ENCODE measurements around the gene HSP90AB1.

The HSP90AB1 gene

DNA sequence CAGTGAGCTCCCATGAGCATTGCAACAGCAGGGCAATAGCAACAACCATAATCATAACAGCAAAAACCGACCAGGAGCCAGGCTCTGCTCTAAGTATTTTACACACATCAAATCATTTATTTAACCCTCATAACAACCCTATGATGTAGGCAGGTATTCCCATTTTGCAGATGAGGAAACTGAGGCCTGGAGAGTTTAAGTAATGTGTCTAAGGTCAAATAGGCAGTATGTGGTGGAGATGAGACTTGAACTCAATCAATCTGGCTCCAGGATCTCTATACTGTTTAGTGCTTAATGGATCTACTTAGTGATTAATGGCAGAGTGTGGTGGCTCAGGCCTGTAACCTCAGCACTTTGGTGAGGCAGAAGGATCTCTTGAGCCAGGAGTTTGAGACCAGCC lies 26.7 kb downstream of the HSP90AB1 start:
- no peak overlapping the region for H3K4me3 ChIP-seq (ENCODE audit: low read length)
- no peak for TF ChIP-seq CTCF (conservative IDR thresholded peaks at IDR 0.05; ENCODE audit: low read depth, low read length)
- DNase-seq (ENCODE audit: low read depth), result no peak

DNA sequence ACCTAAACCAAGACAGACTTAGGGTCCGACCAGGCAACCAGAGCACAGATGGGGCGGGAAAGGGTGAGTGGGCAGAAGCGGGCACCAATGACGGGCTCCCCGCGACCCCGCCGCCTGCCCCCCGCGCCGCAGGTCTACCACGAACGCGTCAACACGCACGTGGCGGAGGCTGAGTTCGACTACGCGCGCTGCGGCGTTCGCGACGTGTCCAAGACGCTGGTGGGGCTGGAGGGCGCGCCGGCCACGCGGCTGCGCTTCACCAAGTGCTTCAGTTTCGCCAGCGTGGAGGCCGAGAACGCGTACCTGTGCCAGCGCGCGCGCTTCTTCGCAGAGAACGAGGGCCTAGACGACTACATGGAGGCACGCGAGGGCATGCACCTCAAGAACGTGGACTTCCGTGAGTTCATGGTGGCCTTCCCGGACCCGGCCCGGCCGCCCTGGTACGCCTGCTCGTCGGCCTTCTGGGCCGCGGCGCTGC lies 28.4 kb downstream of the HSP90AB1 start:
- TF ChIP-seq CTCF (conservative IDR thresholded peaks at IDR 0.05; ENCODE audit: low read depth, low read length), result no peak
- DNase-seq (ENCODE audit: low read depth), result no peak
- H3K4me3 ChIP-seq (ENCODE audit: low read length), result no peak overlapping the region

- no peak for TF ChIP-seq CTCF (conservative IDR thresholded peaks at IDR 0.05; ENCODE audit: low read depth, low read length)
- H3K4me3 ChIP-seq (ENCODE audit: low read length), result no peak overlapping the region
- no peak for DNase-seq (ENCODE audit: low read depth)
Measured at GRCh38 chr6:44275749-44276648, 29.1 kb downstream of the HSP90AB1 start.

GRCh38 chr6:44276667-44277640 lies 30.1 kb downstream of the HSP90AB1 start:
- TF ChIP-seq CTCF (conservative IDR thresholded peaks at IDR 0.05; ENCODE audit: low read depth, low read length), result no peak
- no peak for DNase-seq (ENCODE audit: low read depth)
- no peak overlapping the region for H3K4me3 ChIP-seq (ENCODE audit: low read length)

DNA sequence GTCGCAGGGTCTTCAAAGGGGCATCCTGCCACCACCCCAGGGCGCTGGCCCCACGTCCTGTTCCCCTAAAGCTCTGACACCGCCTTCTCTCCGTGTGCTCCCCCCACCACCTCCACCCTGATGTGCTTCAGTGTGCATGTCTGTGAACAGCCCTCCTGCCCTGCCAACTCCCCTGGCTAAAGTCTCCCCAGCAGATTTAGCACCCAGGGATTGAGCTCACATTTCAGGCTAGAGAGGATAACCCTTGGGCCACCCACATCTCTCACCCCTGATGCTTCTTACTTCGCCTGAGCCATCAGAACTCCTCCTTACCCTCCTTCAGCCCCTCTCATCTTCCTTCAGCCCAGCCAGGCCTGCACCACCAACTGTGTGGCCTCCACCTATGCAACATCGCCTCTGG lies 30.9 kb downstream of the HSP90AB1 start:
- DNase-seq (ENCODE audit: low read depth), result no peak
- no peak for TF ChIP-seq CTCF (conservative IDR thresholded peaks at IDR 0.05; ENCODE audit: low read depth, low read length)
- H3K4me3 ChIP-seq (ENCODE audit: low read length), result no peak overlapping the region

- H3K4me3 ChIP-seq (ENCODE audit: low read length), result no peak overlapping the region
- DNase-seq (ENCODE audit: low read depth), result no peak
- no peak for TF ChIP-seq CTCF (conservative IDR thresholded peaks at IDR 0.05; ENCODE audit: low read depth, low read length)
Measured at GRCh38 chr6:44278315-44278714, 31.4 kb downstream of the HSP90AB1 start.

Data from retinal pigment epithelial cell (primary cell).